ENCODE data around the gene MTUS2. TPM values are rescaled to one million over a fixed set of nuclear protein-coding genes. Genes with fewer than 3 reads are reported as not detected.

The MTUS2 gene
- total RNA-seq, 1 donor from 2014 or later: not detected

Other genes starting within 250 kb of the MTUS2 start
- gene POMP, start 161.2 kb upstream of the MTUS2 start, total RNA-seq: 147 TPM in 2 replicates
- gene SLC46A3, start 101.4 kb upstream of the MTUS2 start, total RNA-seq: 2.7 and 3.8 TPM in 2 replicates